ENCODE measurements around the gene MAEL. TPM values are rescaled to one million over a fixed set of nuclear protein-coding genes. Genes with fewer than 3 reads are reported as not detected.

MAEL gene
- total RNA-seq, 1 experiment from 2014 or later = not detected

DNA sequence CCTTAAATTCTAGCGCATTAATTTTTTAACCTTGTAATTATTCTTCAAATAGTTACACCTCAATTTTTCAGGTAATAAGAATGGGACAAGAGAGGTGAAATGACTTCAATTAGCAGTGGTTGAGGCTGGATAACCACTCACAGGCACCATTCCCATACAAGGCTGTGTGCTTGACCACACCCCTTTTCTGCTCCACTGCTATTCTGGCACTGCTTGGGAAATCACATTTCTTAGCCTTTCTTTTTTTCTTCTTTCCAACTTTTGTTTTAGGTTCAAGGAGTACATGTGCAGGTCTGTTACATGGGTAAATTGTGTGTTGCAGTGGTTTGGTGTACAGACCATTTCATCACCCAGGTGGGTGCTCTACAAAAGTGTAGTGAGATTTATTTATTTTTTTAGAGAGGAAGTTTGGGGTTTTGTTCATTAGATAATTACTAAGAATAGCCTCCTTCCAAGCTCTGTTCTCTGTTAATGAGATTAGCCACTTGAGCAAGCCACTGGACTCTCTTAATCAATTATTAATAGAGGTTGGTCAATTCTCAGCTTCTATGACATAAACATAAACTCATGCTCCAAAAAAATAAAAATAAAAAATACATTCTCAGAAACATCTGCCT lies 28.1 kb upstream of the MAEL start:
- POLR2A ChIA-PET = no interaction called here

DNA sequence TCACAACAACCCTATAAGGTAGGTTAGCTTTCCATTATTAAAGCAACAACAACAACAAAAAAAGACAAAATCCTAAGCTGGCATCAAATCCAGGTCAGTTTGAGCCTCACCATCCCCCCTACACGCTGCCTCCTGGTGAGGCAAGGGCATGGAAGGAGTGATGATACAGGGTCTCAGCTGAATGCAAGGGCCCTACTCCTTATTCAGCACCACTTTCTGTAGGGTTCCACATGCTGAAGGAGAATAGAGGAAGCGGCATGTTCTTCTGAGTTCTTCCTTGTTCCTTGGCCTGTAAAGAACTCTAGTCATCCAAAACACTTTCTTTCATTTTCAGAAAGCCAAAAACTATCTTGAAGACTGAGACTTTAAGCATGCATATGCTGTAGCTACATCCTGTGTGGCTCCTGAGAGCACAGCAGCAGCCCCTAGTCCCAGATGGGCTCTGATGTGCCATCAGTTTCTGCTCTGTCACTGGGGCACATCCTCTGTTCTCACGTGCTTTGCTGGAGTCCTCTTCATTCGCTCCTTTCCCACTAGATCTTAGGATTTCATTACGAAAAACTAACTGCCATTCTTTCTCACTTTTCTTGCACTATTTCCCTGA lies 19.9 kb upstream of the MAEL start:
- CTCF ChIA-PET = no interaction called here
- RAD21 ChIA-PET (ENCODE audit: low non-redundant PET in 1 of 2, low total read pairs in 2 of 2, uncharacterized antibody in 2 of 2, unreplicated experiment in 2 of 2) = no interaction called here
- no peak for TF ChIP-seq POLR2AphosphoS5 (IDR thresholded peaks at IDR 0.05; ENCODE audit: low read depth, low read length)
- TF ChIP-seq, protein P1, sequence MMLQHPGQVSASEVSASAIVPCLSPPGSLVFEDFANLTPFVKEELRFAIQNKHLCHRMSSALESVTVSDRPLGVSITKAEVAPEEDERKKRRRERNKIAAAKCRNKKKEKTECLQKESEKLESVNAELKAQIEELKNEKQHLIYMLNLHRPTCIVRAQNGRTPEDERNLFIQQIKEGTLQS (IDR thresholded peaks at IDR 0.05) = no peak
- TF ChIP-seq ELF1 (IDR thresholded peaks at IDR 0.05; ENCODE audit: borderline replicate concordance, low read depth) = no peak
- no peak for TF ChIP-seq CBX3 (IDR thresholded peaks at IDR 0.05; ENCODE audit: low read depth)
- TF ChIP-seq CEBPB (IDR thresholded peaks at IDR 0.05; ENCODE audit: low read depth) = no peak
- no peak for TF ChIP-seq YY1 (IDR thresholded peaks at IDR 0.05; ENCODE audit: extremely low read depth, insufficient replicate concordance, low read depth, low read length)
- TF ChIP-seq RAD21 (IDR thresholded peaks at IDR 0.05; ENCODE audit: low read depth) = no peak
- TF ChIP-seq TCF7L2 (IDR thresholded peaks at IDR 0.05; ENCODE audit: borderline replicate concordance, extremely low read depth, insufficient read depth, insufficient read length) = no peak
- TF ChIP-seq JUND (IDR thresholded peaks at IDR 0.05) = no peak
- no peak for TF ChIP-seq FOSL1 (IDR thresholded peaks at IDR 0.05; ENCODE audit: low read depth)
- TF ChIP-seq EZH2 (IDR thresholded peaks at IDR 0.05) = no peak
- TF ChIP-seq EGR1 (IDR thresholded peaks at IDR 0.05; ENCODE audit: low read depth) = no peak
- TF ChIP-seq, protein P2, sequence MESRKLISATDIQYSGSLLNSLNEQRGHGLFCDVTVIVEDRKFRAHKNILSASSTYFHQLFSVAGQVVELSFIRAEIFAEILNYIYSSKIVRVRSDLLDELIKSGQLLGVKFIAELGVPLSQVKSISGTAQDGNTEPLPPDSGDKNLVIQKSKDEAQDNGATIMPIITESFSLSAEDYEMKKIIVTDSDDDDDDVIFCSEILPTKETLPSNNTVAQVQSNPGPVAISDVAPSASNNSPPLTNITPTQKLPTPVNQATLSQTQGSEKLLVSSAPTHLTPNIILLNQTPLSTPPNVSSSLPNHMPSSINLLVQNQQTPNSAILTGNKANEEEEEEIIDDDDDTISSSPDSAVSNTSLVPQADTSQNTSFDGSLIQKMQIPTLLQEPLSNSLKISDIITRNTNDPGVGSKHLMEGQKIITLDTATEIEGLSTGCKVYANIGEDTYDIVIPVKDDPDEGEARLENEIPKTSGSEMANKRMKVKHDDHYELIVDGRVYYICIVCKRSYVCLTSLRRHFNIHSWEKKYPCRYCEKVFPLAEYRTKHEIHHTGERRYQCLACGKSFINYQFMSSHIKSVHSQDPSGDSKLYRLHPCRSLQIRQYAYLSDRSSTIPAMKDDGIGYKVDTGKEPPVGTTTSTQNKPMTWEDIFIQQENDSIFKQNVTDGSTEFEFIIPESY (IDR thresholded peaks at IDR 0.05; ENCODE audit: extremely low read depth, insufficient replicate concordance, low read length) = no peak
- no peak for TF ChIP-seq ZFX (IDR thresholded peaks at IDR 0.05)

More for the DNA sequence above, 28.1 kb upstream of the MAEL start:
- ATAC-seq = no peak
- ChIA-PET RAD21 (ENCODE audit: low non-redundant PET in 1 of 2, low total read pairs in 2 of 2, uncharacterized antibody in 2 of 2, unreplicated experiment in 2 of 2) (no interaction called here), CTCF (no interaction called here)
- no peaks in the 10 kb centered on the region for H4K20me1 ChIP-seq (ENCODE audit: insufficient read depth)
- no peaks in the 10 kb centered on the region; the same call in 1 of the 2 replicates for H3K27me3 ChIP-seq (ENCODE audit: insufficient read depth, low read length)
- TF ChIP-seq ZNF274 (IDR thresholded peaks at IDR 0.05; ENCODE audit: low read depth, low read length) = no peak
- no peak for TF ChIP-seq JUND (IDR thresholded peaks at IDR 0.05)
- TF ChIP-seq EZH2 (IDR thresholded peaks at IDR 0.05) = no peak
- TF ChIP-seq SIN3A (IDR thresholded peaks at IDR 0.05; ENCODE audit: low read depth) = no peak
- TF ChIP-seq POLR2A (IDR thresholded peaks at IDR 0.05; ENCODE audit: borderline replicate concordance, extremely low read depth, insufficient read depth, insufficient read length) = no peak
- TF ChIP-seq EZH2phosphoT487 (IDR thresholded peaks at IDR 0.05; ENCODE audit: borderline replicate concordance) = no peak
- no peak for TF ChIP-seq CEBPB (IDR thresholded peaks at IDR 0.05; ENCODE audit: low read depth)
- TF ChIP-seq, protein P1 (IDR thresholded peaks at IDR 0.05) = no peak
- TF ChIP-seq ZFX (IDR thresholded peaks at IDR 0.05) = no peak
- TF ChIP-seq, protein P3, sequence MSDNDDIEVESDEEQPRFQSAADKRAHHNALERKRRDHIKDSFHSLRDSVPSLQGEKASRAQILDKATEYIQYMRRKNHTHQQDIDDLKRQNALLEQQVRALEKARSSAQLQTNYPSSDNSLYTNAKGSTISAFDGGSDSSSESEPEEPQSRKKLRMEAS (IDR thresholded peaks at IDR 0.05) = no peak
- TF ChIP-seq TCF7L2 (IDR thresholded peaks at IDR 0.05; ENCODE audit: borderline replicate concordance, extremely low read depth, insufficient read depth, insufficient read length) = no peak
- TF ChIP-seq ELF1 (IDR thresholded peaks at IDR 0.05; ENCODE audit: borderline replicate concordance, low read depth) = no peak
- H3K4me2 ChIP-seq (ENCODE audit: low read length) = no peak overlapping the region
- BruUV-seq (replicated peaks) = no TSS peak
- H2AFZ ChIP-seq (ENCODE audit: low read depth, low read length, poor library complexity, severe bottlenecking) = no peak overlapping the region
- no peaks in the 10 kb centered on the region for H3K9me3 ChIP-seq (ENCODE audit: control insufficient read depth in 1 of 2, insufficient read depth in 1 of 2, low read depth in 1 of 2, low read length in 2 of 2)
- DNase-seq (ENCODE audit: low read depth, low spot score) = no peak
- H3K4me1 ChIP-seq (ENCODE audit: control insufficient read depth in 1 of 2, insufficient read depth in 2 of 2, low read length in 2 of 2) = no peaks in the 10 kb centered on the region
- H3K4me3 ChIP-seq (replicated peaks in 1 of 2; ENCODE audit: low read depth in 1 of 2, low read length in 2 of 2) = no peak overlapping the region
- intact Hi-C loops (cut with micrococcal nuclease) = no loop called here
- no peaks in the 10 kb centered on the region for H3K36me3 ChIP-seq (ENCODE audit: control insufficient read depth in 1 of 2, insufficient read depth in 2 of 2, low read length in 2 of 2)
- no peak overlapping the region for H3K27ac ChIP-seq (ENCODE audit: low read depth, low read length)
- H3K9ac ChIP-seq (ENCODE audit: low read length) = no peak overlapping the region
- no peaks in the 10 kb centered on the region for H3K9me2 ChIP-seq (ENCODE audit: insufficient read depth)
- H3K79me2 ChIP-seq (ENCODE audit: insufficient read depth, low read length) = no peaks in the 10 kb centered on the region

More for the DNA sequence above, 19.9 kb upstream of the MAEL start:
- Histone ChIP-seq H3K4me2 (ENCODE audit: low read length) (no peak overlapping the region), H3K27me3 (ENCODE audit: insufficient read depth, low read length) (peaks cover 60% of the 10 kb centered on the region), H2AFZ (ENCODE audit: low read depth, low read length, poor library complexity, severe bottlenecking) (no peak overlapping the region), H3K9ac (ENCODE audit: low read length) (no peak overlapping the region), H3K9me3 (ENCODE audit: control insufficient read depth in 1 of 2, insufficient read depth in 1 of 2, low read depth in 1 of 2, low read length in 2 of 2) (no peaks in the 10 kb centered on the region), H3K4me1 (ENCODE audit: control insufficient read depth in 1 of 2, insufficient read depth in 2 of 2, low read length in 2 of 2) (no peaks in the 10 kb centered on the region; a peak in 1 of 4 replicates), H3K36me3 (ENCODE audit: control insufficient read depth in 1 of 2, insufficient read depth in 2 of 2, low read length in 2 of 2) (no peaks in the 10 kb centered on the region), H3K4me3 (replicated peaks in 1 of 2; ENCODE audit: low read depth in 1 of 2, low read length in 2 of 2) (no peak overlapping the region), H3K9me2 (ENCODE audit: insufficient read depth) (no peaks in the 10 kb centered on the region), H3K27ac (ENCODE audit: low read depth, low read length) (no peak overlapping the region), H4K20me1 (ENCODE audit: insufficient read depth) (no peaks in the 10 kb centered on the region), H3K79me2 (ENCODE audit: insufficient read depth, low read length) (no peaks in the 10 kb centered on the region)
- intact Hi-C loops (cut with micrococcal nuclease) = no loop called here
- BruUV-seq (replicated peaks) = no TSS peak
- POLR2A ChIA-PET = no interaction called here
- ATAC-seq (no peak), DNase-seq (ENCODE audit: low read depth, low spot score) (no peak)
